ENCODE measurements around the gene P2RX5. TPM values are rescaled to one million over a fixed set of nuclear protein-coding genes. Genes with fewer than 3 reads are reported as not detected.
A peak's percentile ranks its signal among the peaks of the same experiment; 100 is the strongest.

Gene P2RX5
- total and polyA plus RNA-seq, 8 donors = 1.1 to 37.5 (median 5.9) TPM; not detected in 2

DNA sequence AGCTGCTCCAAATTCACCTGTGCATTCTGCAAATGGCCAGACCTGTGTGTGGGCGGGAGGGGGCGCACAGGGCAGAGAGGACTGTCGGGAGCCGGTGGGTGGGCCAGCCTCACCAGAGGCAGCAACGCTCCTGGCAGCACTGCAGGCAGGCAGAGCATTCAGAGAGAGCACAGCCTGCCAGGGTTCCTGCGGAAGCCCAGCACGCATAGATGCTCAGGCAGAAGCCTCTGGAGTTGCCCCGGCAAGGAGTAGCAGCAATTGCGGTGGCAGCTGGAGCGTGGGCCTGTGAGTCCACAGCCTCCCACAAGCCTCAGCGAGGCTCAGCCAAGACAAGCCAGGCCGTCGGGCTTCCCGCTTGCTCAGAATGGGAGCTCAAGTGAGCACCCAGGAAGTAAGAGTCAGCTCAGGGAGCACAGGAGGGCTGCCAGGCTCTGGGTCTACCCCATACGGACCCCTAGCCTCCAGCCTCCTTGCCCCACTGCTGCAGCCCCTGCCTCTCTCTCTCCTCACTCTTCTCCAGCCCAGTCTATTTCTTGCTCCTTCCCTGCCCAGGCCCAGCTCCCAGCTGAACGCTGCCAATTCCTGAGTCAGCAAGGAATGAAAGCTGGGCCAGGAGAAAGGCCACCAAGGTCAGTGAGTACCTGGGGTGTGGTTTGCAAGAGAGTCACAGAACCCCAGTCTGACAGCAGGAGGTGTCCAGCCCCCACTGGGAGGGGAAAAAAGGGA, 17.7 kb downstream of the P2RX5 start:
- H3K27ac ChIP-seq = no peak overlapping the region
- DNase-seq = no peak
- no peak overlapping the region for H3K4me3 ChIP-seq
- TF ChIP-seq POLR2AphosphoS5 (IDR thresholded peaks at IDR 0.05) = no peak
- TF ChIP-seq, protein P1, sequence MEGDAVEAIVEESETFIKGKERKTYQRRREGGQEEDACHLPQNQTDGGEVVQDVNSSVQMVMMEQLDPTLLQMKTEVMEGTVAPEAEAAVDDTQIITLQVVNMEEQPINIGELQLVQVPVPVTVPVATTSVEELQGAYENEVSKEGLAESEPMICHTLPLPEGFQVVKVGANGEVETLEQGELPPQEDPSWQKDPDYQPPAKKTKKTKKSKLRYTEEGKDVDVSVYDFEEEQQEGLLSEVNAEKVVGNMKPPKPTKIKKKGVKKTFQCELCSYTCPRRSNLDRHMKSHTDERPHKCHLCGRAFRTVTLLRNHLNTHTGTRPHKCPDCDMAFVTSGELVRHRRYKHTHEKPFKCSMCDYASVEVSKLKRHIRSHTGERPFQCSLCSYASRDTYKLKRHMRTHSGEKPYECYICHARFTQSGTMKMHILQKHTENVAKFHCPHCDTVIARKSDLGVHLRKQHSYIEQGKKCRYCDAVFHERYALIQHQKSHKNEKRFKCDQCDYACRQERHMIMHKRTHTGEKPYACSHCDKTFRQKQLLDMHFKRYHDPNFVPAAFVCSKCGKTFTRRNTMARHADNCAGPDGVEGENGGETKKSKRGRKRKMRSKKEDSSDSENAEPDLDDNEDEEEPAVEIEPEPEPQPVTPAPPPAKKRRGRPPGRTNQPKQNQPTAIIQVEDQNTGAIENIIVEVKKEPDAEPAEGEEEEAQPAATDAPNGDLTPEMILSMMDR (IDR thresholded peaks at IDR 0.05) = no peak
- no peak for TF ChIP-seq POLR2A (IDR thresholded peaks at IDR 0.05)
- TF ChIP-seq EP300 (IDR thresholded peaks at IDR 0.05) = no peak
- peaks cover 0 to 19% (median 8%) of the 10 kb centered on the region in 4 donors for H3K4me1 ChIP-seq
- no peaks in the 10 kb centered on the region for H3K36me3 ChIP-seq
- peaks cover 0 to 24% (median 0%) of the 10 kb centered on the region in 3 donors for H3K27me3 ChIP-seq
- H3K9me3 ChIP-seq = no peaks in the 10 kb centered on the region
- 52 to 63% (median 55%) methylated on average over 10 to 16 of the region's 16 CpGs for WGBS, 5 donors
- intact Hi-C loops (cut with DNase I; ENCODE audit: low total_unique reads) = no loop called here

DNA sequence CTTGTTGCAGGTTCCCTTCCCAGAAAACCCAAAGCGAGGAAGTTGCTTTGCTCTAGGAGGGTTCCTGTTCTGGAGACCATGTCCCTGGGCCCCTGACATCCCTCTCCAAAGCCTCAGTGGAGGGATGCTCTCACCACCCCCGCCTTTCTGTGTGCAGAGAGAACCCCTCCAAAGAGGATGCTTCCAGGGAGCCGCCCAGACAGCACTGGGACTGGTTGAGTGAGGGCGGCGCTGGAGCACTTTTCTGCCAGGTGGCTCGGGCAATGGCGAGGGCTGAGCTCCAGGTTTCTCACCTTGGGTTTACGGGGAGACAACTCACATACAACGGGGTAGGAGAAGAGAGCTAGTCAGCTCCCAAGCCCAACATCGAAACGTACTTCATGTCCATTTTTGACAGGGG, 20.1 kb downstream of the P2RX5 start:
- TF ChIP-seq EP300 (IDR thresholded peaks at IDR 0.05) (no peak), POLR2A (IDR thresholded peaks at IDR 0.05) (no peak)
- H3K4me3 ChIP-seq = no peak overlapping the region
- DNase-seq = no peak
- H3K27ac ChIP-seq = no peak overlapping the region
- no peaks in the 10 kb centered on the region for H3K9me3 ChIP-seq
- WGBS, 5 donors = 81 to 85% (median 83%) methylated on average over 6 to 11 of the region's 11 CpGs
- H3K27me3 ChIP-seq = peaks cover 0 to under 1% (median 0%) of the 10 kb centered on the region in 3 donors
- H3K36me3 ChIP-seq = peaks cover 0 to 12% (median 5%) of the 10 kb centered on the region in 4 donors
- peaks cover 0 to 14% (median 4%) of the 10 kb centered on the region in 4 donors for H3K4me1 ChIP-seq
- intact Hi-C loops (cut with DNase I; ENCODE audit: low total_unique reads) = no loop called here

DNA sequence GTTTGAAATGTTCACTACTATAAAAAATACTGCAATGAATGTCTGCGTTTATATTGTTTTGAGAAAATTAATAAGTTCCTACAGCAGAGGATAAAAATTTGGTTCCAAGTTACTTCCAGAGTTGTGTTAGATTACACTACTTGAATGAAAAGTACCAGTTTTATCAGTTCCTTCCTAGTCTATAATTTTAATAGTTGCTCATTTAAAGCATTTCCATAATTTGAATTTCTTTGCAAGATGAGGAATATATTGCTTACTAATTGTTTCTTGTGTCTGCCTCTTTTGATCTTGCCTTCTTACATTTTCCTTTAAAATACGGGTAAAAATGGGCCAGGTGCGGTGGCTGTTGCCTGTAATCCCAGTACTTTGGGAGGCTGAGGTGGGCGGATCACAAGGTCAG, 23.4 kb downstream of the P2RX5 start:
- Histone ChIP-seq H3K9me3 (no peaks in the 10 kb centered on the region), H3K4me3 (no peak overlapping the region), H3K4me1 (peaks cover 12 to 21% (median 16%) of the 10 kb centered on the region in 4 donors), H3K27ac (no peak overlapping the region), H3K36me3 (peaks cover 0 to 15% (median 5%) of the 10 kb centered on the region in 4 donors), H3K27me3 (no peaks in the 10 kb centered on the region)
- DNase-seq = no peak
- TF ChIP-seq, protein P1 (IDR thresholded peaks at IDR 0.05) = no peak
- TF ChIP-seq EP300 (IDR thresholded peaks at IDR 0.05) (no peak), POLR2AphosphoS5 (IDR thresholded peaks at IDR 0.05) (no peak), POLR2A (IDR thresholded peaks at IDR 0.05) (no peak)
- intact Hi-C loops (cut with DNase I; ENCODE audit: low total_unique reads) = no loop called here
- 97 to 99% (median 98%) methylated on average over 4 of the region's 4 CpGs for WGBS, 5 donors

DNA sequence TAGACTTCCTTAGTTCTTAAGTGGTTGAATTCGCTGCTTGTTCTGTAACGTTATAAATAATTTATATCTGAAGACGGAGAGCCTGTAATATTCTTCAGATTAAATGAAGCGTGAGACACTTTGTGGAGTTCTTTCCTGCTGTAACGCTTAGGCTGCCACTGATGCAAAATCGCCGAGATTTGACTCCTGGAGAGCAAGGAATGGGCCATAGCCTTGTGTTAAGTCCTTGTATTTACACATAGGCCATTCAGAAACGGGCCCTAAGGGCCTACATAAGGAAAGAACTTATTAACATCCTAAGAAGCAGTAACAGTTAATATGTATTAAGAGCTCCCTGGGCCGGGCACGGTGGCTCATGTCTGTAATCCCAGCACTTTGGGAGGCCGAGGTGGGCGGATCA, 26.4 kb downstream of the P2RX5 start:
- 36 to 49% (median 39%) methylated on average over 12 of the region's 12 CpGs for WGBS, 5 donors
- Histone ChIP-seq H3K9me3 (no peaks in the 10 kb centered on the region), H3K27me3 (no peaks in the 10 kb centered on the region), H3K4me3 (peak overlapping the region; percentile 87 to 98 (median 94)), H3K36me3 (peaks cover 3 to 21% (median 11%) of the 10 kb centered on the region in 4 donors), H3K4me1 (peaks cover 30 to 51% (median 40%) of the 10 kb centered on the region in 4 donors), H3K27ac (peak overlapping the region in 2 of 5 donors; percentile 97 to 98)
- DNase-seq = no peak
- intact Hi-C loops (cut with DNase I; ENCODE audit: low total_unique reads) = no loop called here
- TF ChIP-seq POLR2A (IDR thresholded peaks at IDR 0.05) = no peak
- TF ChIP-seq, protein P1 (IDR thresholded peaks at IDR 0.05) = no peak
- no peak for TF ChIP-seq EP300 (IDR thresholded peaks at IDR 0.05)
- TF ChIP-seq POLR2AphosphoS5 (IDR thresholded peaks at IDR 0.05) = no peak

DNA sequence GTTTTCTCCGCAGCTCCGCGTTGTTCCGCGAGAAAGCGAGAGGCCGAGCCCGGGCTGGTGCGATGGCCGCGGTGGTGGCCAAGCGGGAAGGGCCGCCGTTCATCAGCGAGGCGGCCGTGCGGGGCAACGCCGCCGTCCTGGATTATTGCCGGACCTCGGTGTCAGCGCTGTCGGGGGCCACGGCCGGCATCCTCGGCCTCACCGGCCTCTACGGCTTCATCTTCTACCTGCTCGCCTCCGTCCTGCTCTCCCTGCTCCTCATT, 26.9 kb downstream of the P2RX5 start:
- H3K27me3 ChIP-seq = no peaks in the 10 kb centered on the region
- H3K27ac ChIP-seq = peak overlapping the region; percentile 89 to 98 (median 97)
- intact Hi-C loops (cut with DNase I; ENCODE audit: low total_unique reads) = no loop called here

More for the DNA sequence above, 26.9 kb downstream of the P2RX5 start:
- Histone ChIP-seq H3K36me3 (peaks cover 9 to 27% (median 17%) of the 10 kb centered on the region in 4 donors), H3K4me3 (peak overlapping the region; percentile 87 to 98 (median 94)), H3K4me1 (peaks cover 30 to 56% (median 41%) of the 10 kb centered on the region in 4 donors), H3K9me3 (no peaks in the 10 kb centered on the region)
- no peak for TF ChIP-seq POLR2A (IDR thresholded peaks at IDR 0.05)
- no peak for TF ChIP-seq POLR2AphosphoS5 (IDR thresholded peaks at IDR 0.05)
- no peak for TF ChIP-seq EP300 (IDR thresholded peaks at IDR 0.05)
- TF ChIP-seq, protein P1 (IDR thresholded peaks at IDR 0.05) = no peak
- 0 to 2% (median 0%) methylated on average over 9 to 32 of the region's 32 CpGs for WGBS, 5 donors
- no peak for DNase-seq
